ENCODE results near the gene UBAP2L. TPM values are rescaled to one million over a fixed set of nuclear protein-coding genes. Genes with fewer than 3 reads are reported as not detected.

Gene UBAP2L
- total RNA-seq, 1 experiment from 2014 or later, result 265 TPM

GRCh38 chr1:154290921-154291320 lies 70.2 kb downstream of the UBAP2L start:
- H3K4me2 ChIP-seq (ENCODE audit: insufficient read depth, insufficient read length, low read length), result no peak overlapping the region
- no peak overlapping the region for H3K27ac Mint-ChIP-seq
- TF ChIP-seq CTCF (conservative IDR thresholded peaks at IDR 0.05), result no peak

More at GRCh38 chr1:154290921-154291320, 70.2 kb downstream of the UBAP2L start:
- H3K18ac ChIP-seq (ENCODE audit: insufficient read length, low read depth, low read length), result no peak overlapping the region
- WGBS (ENCODE audit: extremely low coverage, insufficient read length, low lambda C conversion rate), result no CpG with 5 or more reads among the region's 1 CpG
- no peak overlapping the region for H3K9ac ChIP-seq (ENCODE audit: extremely low read depth, insufficient read length, low read length)
- H3K14ac ChIP-seq (ENCODE audit: insufficient read depth, low read length), result no peak overlapping the region
- H3K36me3 Mint-ChIP-seq (ENCODE audit: insufficient read depth in 1 of 3, low read depth in 3 of 3), result peaks cover 9 to 13% (median 11%) of the 10 kb centered on the region in 3 experiments
- no peak overlapping the region for H3K27ac ChIP-seq (ENCODE audit: insufficient read length, low read depth, low read length)
- no peak overlapping the region for H2BK5ac ChIP-seq (ENCODE audit: insufficient read length, low read length)
- H2BK20ac ChIP-seq (ENCODE audit: low read depth, low read length, poor library complexity, severe bottlenecking), result no peak overlapping the region
- H3K4ac ChIP-seq (ENCODE audit: low read depth, low read length), result no peak overlapping the region
- peaks cover 6% of the 10 kb centered on the region; the same call in 1 of the 2 replicates for H3K27me3 Mint-ChIP-seq (ENCODE audit: low read depth)
- no peak overlapping the region for H4K91ac ChIP-seq (ENCODE audit: insufficient read length, low read depth, low read length)
- no peaks in the 10 kb centered on the region for H3K27me3 ChIP-seq (ENCODE audit: insufficient read depth, low read length)
- peaks cover 28 to 32% of the 10 kb centered on the region in 2 experiments for H3K9me3 Mint-ChIP-seq
- no peak overlapping the region for H2BK12ac ChIP-seq (ENCODE audit: insufficient read length, low read depth, low read length)
- no peak overlapping the region for H2BK15ac ChIP-seq (ENCODE audit: low read depth, low read length)
- H2AFZ ChIP-seq (ENCODE audit: low read length), result no peak overlapping the region
- H4K8ac ChIP-seq (replicated peaks; ENCODE audit: insufficient read length, low read depth, low read length), result no peak overlapping the region
- H3K56ac ChIP-seq (ENCODE audit: insufficient read length, low read depth, low read length), result no peak overlapping the region
- no peaks in the 10 kb centered on the region for H3K23me2 ChIP-seq (ENCODE audit: insufficient read length, low read depth, low read length, poor library complexity, severe bottlenecking)
- no peaks in the 10 kb centered on the region for H3K79me2 ChIP-seq (ENCODE audit: insufficient read depth, low read length)
- DNase-seq, result no peak
- no peak overlapping the region for H2AK5ac ChIP-seq (ENCODE audit: insufficient read length, low read length)
- no peaks in the 10 kb centered on the region for H3K9me3 ChIP-seq (ENCODE audit: control insufficient read depth, low read depth, low read length)
- no peak overlapping the region for H3T11ph ChIP-seq (ENCODE audit: low read length)
- H4K5ac ChIP-seq (ENCODE audit: insufficient read length, low read depth, low read length), result no peak overlapping the region
- no peak overlapping the region for H3K23ac ChIP-seq (ENCODE audit: insufficient read length, low read depth, low read length)
- H3K4me1 ChIP-seq (ENCODE audit: insufficient read depth, low read length), result no peaks in the 10 kb centered on the region
- peaks cover 4 to 11% of the 10 kb centered on the region in 2 experiments; a peak in 2 of 4 replicates for H3K4me1 Mint-ChIP-seq
- no peaks in the 10 kb centered on the region for H4K20me1 ChIP-seq (ENCODE audit: control insufficient read depth, insufficient read depth, insufficient read length)
- no peaks in the 10 kb centered on the region for H3K79me1 ChIP-seq (ENCODE audit: insufficient read depth, low read depth, low read length, poor library complexity, severe bottlenecking)
- H2BK120ac ChIP-seq (ENCODE audit: low read depth, low read length, poor library complexity, severe bottlenecking), result no peak overlapping the region
- H3K4me3 Mint-ChIP-seq, result no peak overlapping the region

All from H9 (cell line).